Measurements from ENCODE around the gene LCE2B. TPM values are rescaled to one million over a fixed set of nuclear protein-coding genes. Genes with fewer than 3 reads are reported as not detected.

LCE2B gene
- total and polyA plus RNA-seq, 2 of the 13 experiments (the other 11 are each of a cell fraction or from before 2014, with no cell fraction given), result not detected

DNA sequence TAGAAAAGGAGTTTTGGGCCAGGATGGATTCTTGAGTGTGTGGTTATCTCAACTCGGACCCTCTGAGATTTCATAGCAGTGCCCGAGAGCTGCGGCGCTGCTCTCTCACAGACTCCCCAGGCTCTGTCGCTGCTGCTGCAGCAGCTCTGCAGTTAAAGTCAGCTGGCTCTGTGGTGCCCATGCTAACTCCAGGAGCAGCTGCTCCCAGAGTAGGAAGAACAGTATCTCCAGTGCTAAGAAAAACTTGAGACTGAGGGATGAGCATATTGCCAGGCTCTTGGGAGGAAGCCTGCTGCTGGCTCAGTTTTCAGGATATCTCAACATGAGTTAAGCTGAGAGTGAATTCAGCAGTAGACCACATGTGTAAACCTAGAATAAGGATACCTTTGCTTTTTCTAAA lies 18.3 kb upstream of the LCE2B start:
- ChIA-PET CTCF (ENCODE audit: low intra/inter-chr PET ratio, low total read pairs) (no interaction called here), POLR2A (no interaction called here)
- H3K27me3 ChIP-seq (ENCODE audit: control insufficient read depth in 1 of 2, insufficient read depth in 2 of 2, low read length in 2 of 2), result no peaks in the 10 kb centered on the region
- H4K20me1 ChIP-seq (ENCODE audit: insufficient read depth, low read length), result no peaks in the 10 kb centered on the region
- no peak overlapping the region for H2AFZ ChIP-seq (ENCODE audit: low read length)
- no TSS peak for BruUV-seq (replicated peaks)
- no peak overlapping the region for H3K4me3 ChIP-seq (replicated peaks in 1 of 3; ENCODE audit: insufficient read depth in 1 of 3, low read depth in 2 of 3, low read length in 3 of 3)
- no peak overlapping the region for H3K4me2 ChIP-seq (ENCODE audit: low read depth, low read length)
- intact Hi-C loops (cut with micrococcal nuclease; ENCODE audit: unreplicated experiment) (no loop called here), in situ Hi-C loops (cut with HindIII; ENCODE audit: extremely low pct_ligation_motif_present, low pct_unique_long_range_greater_than_20kb) (no loop called here)
- H3K9ac ChIP-seq (ENCODE audit: insufficient read depth, low read depth, low read length), result no peak overlapping the region
- WGBS (ENCODE audit: low lambda C conversion rate), result 80% methylated on average over 5 of the region's 5 CpGs
- H3K9me3 ChIP-seq (ENCODE audit: low read length), result no peaks in the 10 kb centered on the region
- DNase-seq (ENCODE audit: low spot score) (no peak), ATAC-seq (no peak), FAIRE-seq (no peak)
- no peaks in the 10 kb centered on the region for H3K36me3 ChIP-seq (replicated peaks in 1 of 2; ENCODE audit: control insufficient read depth in 1 of 2, insufficient read depth in 2 of 2, low read length in 2 of 2)
- H3K27ac ChIP-seq (ENCODE audit: extremely low read length, insufficient read depth, low read length), result no peak overlapping the region
- TF ChIP-seq HIVEP1 (CRISPR knock-in tag; IDR thresholded peaks at IDR 0.05), result no peak
- TF ChIP-seq MAX (IDR thresholded peaks at IDR 0.05), result no peak
- no peak for TF ChIP-seq ZBTB2 (CRISPR knock-in tag; IDR thresholded peaks at IDR 0.05; ENCODE audit: low read depth)
- no peak for TF ChIP-seq ZNF451 (CRISPR knock-in tag; IDR thresholded peaks at IDR 0.05)
- no peak for TF ChIP-seq DBP (CRISPR knock-in tag; IDR thresholded peaks at IDR 0.05; ENCODE audit: not compliant biosample characterization)
- TF ChIP-seq ZNF777 (CRISPR knock-in tag; IDR thresholded peaks at IDR 0.05), result no peak
- TF ChIP-seq, protein P1, sequence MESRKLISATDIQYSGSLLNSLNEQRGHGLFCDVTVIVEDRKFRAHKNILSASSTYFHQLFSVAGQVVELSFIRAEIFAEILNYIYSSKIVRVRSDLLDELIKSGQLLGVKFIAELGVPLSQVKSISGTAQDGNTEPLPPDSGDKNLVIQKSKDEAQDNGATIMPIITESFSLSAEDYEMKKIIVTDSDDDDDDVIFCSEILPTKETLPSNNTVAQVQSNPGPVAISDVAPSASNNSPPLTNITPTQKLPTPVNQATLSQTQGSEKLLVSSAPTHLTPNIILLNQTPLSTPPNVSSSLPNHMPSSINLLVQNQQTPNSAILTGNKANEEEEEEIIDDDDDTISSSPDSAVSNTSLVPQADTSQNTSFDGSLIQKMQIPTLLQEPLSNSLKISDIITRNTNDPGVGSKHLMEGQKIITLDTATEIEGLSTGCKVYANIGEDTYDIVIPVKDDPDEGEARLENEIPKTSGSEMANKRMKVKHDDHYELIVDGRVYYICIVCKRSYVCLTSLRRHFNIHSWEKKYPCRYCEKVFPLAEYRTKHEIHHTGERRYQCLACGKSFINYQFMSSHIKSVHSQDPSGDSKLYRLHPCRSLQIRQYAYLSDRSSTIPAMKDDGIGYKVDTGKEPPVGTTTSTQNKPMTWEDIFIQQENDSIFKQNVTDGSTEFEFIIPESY (CRISPR knock-in tag; IDR thresholded peaks at IDR 0.05), result no peak
- no peak for TF ChIP-seq CCDC6 (CRISPR knock-in tag; IDR thresholded peaks at IDR 0.05)
- TF ChIP-seq RFX5 (IDR thresholded peaks at IDR 0.05; ENCODE audit: low read depth, low read length), result no peak
- no peak for TF ChIP-seq HDAC1 (CRISPR knock-in tag; IDR thresholded peaks at IDR 0.05)
- no peak for TF ChIP-seq ATF3 (CRISPR knock-in tag; IDR thresholded peaks at IDR 0.05)
- no peak for TF ChIP-seq RBM22 (optimal IDR thresholded peaks at IDR 0.05; ENCODE audit: low read length)
- no peak for TF ChIP-seq CERS6 (CRISPR knock-in tag; IDR thresholded peaks at IDR 0.05)
- H3K79me2 ChIP-seq (ENCODE audit: insufficient read depth, low read length), result no peaks in the 10 kb centered on the region
- no peaks in the 10 kb centered on the region for H3K4me1 ChIP-seq (ENCODE audit: insufficient read depth, low read length)
